HG02798 (cell line): ENCODE results near the gene PPP2R3A.
A peak's percentile ranks its signal among the peaks of the same experiment; 100 is the strongest.

Experiments
- ATAC-seq: cut with Tn5 transposase; IDR thresholded peaks from one replicate; pipeline ENCODE4 v1.9.1; 2021; ENCODE audit warnings: mild to moderate bottlenecking; ENCODE audit not compliant: unreplicated experiment, poor library complexity

Gene PPP2R3A

GRCh38 chr3:135966271-135966961, 888 bp downstream of the PPP2R3A start:
- ATAC-seq = peak; percentile 15

GRCh38 chr3:135966962-135967274, 1.4 kb downstream of the PPP2R3A start:
- no peak for ATAC-seq

- ATAC-seq = no peak
Measured at GRCh38 chr3:135967867-135968266, 2.3 kb downstream of the PPP2R3A start.

- ATAC-seq = no peak
Measured at GRCh38 chr3:135970506-135971116, 5.1 kb downstream of the PPP2R3A start.

- no peak for ATAC-seq
Measured at GRCh38 chr3:135973841-135974240, 8.3 kb downstream of the PPP2R3A start.

- no peak for ATAC-seq
Measured at GRCh38 chr3:135975053-135975452, 9.5 kb downstream of the PPP2R3A start.

GRCh38 chr3:135975536-135975935, 10.0 kb downstream of the PPP2R3A start:
- no peak for ATAC-seq

- no peak for ATAC-seq
Measured at GRCh38 chr3:135980343-135980742, 14.8 kb downstream of the PPP2R3A start.

GRCh38 chr3:135981701-135982403, 16.3 kb downstream of the PPP2R3A start:
- ATAC-seq = no peak

- no peak for ATAC-seq
Measured at GRCh38 chr3:135982404-135982761, 16.9 kb downstream of the PPP2R3A start.

- no peak for ATAC-seq
Measured at GRCh38 chr3:135982922-135983581, 17.5 kb downstream of the PPP2R3A start.

GRCh38 chr3:135987661-135988060, 22.1 kb downstream of the PPP2R3A start:
- no peak for ATAC-seq

GRCh38 chr3:135989242-135989641, 23.7 kb downstream of the PPP2R3A start:
- ATAC-seq = no peak

GRCh38 chr3:135990903-135991302, 25.4 kb downstream of the PPP2R3A start:
- no peak for ATAC-seq

- ATAC-seq = no peak
Measured at GRCh38 chr3:135991621-135992020, 26.1 kb downstream of the PPP2R3A start.

- ATAC-seq = no peak
Measured at GRCh38 chr3:135992072-135992471, 26.5 kb downstream of the PPP2R3A start.

- no peak for ATAC-seq
Measured at GRCh38 chr3:135994708-135995337, 29.3 kb downstream of the PPP2R3A start.

GRCh38 chr3:135995766-135996165, 30.2 kb downstream of the PPP2R3A start:
- ATAC-seq = no peak

- no peak for ATAC-seq
Measured at GRCh38 chr3:135997554-135998320, 32.2 kb downstream of the PPP2R3A start.

GRCh38 chr3:136008221-136008620, 42.7 kb downstream of the PPP2R3A start:
- no peak for ATAC-seq
